Activated T-helper 1 cell treated with Interleukin-2 at 50 U/mL for 16 hours (primary cell): ENCODE data around the gene KISS1R.

Experiments used
- DNase-seq: peaks from one replicate; pipeline ENCODE4 v3.0.0-alpha.2; 2020; ENCODE audit warnings: low read depth

The KISS1R gene

DNA sequence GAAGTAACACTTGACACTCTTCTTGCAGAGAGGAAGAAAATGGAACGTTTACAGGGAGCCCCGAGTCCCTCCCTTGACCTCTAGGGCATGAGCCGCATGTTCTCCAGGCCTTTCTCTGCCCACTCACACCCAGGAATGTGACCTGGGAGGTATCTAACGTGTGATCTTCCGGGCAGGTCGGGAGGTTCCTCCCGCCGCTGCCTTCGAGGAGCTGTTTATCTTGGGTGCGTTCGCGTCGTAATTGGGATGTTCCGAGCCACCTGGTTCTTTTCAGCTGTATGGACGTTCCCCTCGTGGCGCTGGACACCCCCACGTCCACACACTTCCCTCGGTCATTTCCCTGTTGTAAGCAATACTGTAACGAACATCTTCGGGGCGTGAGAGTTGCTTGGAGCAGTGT lies 22.3 kb downstream of the KISS1R start:
- no peak for DNase-seq

DNA sequence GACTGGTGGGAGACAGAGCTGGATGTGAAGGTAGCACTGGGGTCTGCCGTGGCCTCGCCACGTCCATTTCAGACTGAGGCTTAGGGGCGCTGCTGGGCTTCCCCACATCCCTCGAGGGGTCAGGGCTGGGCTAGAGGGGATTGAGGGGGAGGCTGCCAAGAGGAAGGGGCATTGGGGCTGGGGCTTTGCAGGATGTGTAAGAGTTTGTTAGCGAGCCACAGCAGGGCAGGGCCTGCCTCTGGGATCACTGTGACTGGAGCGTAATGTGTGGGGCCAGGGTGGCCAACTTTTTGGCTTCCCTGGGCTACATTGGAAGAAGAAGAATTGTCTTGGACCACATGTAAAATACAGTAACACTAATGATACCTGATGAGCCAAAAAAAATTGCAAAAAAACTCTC lies 22.8 kb downstream of the KISS1R start:
- DNase-seq, result no peak

DNA sequence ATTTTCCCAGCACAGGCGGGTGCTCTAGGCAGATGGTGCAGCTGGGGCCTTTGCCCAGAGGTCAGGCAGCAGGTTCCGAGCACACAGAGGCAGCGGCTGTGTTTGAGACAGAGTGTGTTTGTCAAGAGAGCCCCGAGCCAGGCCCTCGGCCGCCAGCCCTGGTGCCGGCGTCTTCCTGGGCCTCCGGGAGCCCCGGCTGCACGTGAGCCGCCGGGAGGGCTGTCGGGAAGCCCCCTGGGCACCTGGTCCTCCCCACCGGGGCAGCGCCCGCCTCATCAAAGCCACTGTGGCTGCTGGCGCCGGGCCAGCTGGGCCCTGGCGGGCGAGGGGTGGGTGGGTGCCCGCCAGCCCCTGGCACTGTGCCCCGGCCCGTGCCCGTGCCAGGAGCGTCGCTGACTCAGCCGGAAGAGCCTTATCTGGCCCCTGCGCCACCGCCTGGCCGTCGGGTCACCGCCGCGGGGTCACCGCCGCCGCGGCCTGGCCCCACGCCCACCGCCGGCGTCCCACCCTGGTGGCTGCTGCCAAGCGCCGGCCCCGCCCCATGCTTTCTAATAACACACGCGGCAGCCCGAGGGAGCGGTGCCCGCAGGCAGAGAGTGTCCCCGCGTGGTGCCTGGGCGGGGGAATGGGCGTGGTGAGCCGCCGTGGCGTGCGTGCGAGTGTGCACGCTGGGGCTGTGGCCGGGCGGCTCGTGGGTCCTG lies 23.6 kb downstream of the KISS1R start:
- peak; percentile 55 for DNase-seq

DNA sequence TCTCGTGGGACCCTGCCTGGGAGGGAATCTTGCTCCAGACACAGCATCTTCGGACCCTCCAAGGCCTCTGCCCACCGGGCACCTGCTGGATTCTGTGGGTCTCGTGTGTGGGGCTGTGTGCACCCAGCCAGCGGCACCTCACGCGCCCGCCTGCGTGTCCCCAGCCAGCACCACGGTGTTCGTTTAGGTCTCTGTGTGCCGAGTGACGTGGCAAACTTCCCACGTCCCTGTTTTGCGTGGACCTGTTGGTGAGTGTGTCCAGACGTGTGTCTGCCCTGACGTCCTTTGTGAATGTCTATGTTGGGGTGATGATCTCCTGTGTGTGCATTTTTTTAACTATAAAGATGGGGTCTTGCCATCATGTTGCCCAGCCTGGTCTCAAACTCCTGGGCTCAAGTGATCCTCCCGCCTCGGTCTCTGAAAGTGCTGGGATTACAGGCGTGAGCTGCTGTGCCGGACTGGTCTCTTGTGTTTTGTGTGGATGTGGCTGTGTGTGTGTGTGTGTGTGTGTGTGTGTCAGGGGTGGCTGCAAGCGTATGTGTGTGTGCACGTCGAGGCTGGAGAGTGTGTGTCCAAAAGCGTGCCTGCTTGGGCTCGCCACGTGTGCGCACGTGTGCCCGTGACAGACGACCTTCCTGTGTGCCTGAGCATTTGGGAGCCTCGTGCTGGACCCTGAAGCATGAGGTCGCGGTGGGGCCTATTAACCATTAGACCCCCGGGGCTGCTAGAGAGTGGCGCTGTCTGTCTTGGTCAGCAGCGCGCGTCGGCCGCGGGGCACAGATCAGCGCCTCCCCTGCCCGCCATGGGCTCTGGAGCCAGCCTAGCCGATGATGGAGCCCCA lies 24.4 kb downstream of the KISS1R start:
- DNase-seq, result no peak

DNA sequence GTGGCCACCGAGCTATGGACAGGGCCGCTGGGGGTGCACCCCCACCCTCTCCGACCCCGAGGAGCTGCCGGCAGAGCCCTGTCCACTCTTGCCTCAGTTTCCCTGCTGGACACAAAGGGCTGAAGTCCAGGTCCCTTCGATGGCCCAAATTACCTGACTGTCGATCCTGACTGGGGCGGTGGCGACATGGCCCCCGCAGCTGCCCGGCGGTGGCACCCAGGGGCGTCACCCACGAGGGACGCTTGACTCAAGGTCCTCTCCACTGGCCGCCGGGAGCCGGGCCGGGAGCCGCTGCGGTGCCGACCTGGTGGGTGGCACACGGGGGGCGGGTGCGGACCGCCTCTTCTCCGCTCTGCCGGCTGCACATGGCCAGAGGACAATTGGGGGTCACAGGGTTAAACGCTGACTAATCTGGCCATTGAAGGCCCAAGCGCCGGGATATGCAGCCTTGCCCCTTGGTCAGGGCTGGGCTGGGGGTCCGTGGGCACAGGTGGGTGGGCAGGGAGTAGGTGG lies 25.1 kb downstream of the KISS1R start:
- no peak for DNase-seq

DNA sequence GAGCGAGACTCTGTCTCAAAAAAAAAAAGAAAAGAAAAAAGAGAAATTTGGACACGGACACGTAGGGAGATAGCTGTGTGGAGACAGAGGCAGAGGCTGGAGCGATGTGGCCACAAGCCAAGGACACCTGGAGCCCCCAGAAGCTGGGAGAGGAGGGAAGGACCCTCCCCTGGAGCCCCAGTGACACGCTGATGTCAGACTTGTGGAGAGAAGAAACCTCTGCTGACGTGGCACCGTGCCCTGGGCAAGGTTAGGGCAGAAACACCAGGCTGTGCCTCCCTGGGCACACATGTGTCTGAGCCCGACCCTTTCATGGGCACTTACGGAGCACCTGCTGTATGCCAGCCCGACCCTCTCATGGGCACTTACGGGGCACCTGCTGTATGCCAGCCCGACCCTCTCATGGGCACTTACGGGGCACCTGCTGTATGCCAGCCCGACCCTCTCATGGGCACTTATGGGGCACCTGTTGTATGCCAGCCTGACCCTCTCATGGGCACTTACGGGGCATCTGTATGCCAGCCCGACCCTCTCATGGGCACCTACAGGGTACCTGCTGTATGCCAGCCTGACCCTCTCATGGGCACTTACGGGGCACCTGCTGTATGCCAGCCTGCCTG lies 26.5 kb downstream of the KISS1R start:
- DNase-seq, result no peak

DNA sequence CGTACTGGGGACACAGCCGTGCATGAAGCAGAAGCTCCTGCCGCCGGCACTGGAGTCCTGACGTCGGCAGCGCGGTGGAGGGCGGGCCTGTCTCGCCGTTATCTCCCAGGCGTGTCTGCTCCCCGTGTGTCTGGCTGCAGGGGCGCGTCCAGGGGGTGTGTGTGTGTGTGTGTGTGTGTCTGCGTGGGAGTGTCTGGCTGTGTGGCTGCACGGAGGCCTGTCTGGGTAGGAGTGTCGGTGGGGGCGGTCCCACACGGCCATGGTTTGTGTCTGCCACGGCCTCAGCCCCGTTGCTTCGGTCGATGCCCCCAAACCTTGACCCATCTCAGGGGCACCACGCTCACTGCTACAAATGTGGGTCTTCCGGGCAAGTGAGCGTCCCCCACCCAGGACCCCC lies 27.0 kb downstream of the KISS1R start:
- no peak for DNase-seq

DNA sequence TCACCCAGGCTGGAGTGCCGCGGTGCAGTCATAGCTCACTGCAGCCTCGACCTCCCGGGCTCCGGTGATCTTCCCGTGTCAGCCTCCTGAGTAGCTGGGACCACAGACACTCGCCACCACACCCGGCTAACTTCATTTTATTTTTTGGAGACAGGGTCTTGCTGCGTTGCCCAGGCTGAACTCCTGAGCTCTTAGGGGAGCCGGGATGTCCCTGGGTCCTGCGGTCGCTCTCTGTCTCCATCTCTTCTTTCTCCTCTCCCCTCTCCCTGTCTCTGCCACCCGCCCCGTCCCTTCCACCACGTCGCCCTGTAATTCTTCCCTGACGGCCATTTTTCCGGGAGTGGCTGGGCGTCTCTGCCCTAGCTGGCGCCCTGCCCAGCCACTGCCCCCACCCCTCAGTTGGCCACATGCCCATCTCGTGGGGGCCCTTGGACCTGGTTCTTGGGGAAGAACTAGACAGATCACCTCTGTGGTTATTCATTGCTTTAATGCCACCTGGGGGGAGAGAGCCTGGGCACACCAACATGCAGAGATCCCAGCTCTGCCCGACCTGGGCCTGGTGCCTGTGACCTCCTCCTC lies 27.6 kb downstream of the KISS1R start:
- no peak for DNase-seq

DNA sequence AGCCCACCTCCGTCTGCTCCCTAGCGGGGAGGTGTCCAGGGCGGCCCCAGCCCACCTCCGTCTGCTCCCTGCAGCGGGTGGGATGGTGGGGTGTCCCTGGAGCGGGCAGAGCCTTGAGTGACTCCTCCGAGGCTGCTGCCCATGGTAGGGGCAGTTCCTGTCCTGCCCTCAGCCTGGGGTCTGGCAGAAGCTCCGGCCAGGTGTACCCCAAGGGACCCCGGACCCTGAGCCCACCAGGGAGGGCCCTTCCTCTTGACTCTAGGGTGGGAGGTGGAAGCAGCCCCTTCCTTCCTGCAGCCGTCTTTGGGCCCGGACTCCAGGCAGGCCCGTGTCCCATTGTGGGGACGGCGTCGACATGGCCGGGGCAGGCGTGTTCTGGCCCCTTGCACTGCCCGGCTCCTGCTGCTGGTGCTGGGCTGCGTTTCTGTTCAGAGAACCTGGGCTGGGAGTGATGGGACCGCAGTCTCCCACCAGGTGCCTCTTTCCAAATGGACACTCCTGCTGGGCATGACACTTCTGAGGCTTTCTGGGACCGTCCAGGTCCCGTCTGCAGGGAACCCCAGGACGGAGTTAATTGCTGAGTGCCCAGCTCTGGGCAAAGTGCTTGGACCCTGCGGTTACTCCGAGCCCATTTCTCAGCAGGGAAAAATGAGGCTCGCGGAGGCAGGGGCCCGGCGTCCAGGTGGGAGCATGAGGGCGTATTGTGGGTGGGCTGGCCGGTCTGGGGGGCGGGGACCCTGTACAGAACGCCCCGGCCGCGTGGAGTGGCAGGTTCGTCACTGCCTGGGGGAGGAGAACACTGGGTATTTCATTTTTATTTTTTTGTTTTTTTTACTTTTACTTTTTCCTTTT lies 28.5 kb downstream of the KISS1R start:
- no peak for DNase-seq

DNA sequence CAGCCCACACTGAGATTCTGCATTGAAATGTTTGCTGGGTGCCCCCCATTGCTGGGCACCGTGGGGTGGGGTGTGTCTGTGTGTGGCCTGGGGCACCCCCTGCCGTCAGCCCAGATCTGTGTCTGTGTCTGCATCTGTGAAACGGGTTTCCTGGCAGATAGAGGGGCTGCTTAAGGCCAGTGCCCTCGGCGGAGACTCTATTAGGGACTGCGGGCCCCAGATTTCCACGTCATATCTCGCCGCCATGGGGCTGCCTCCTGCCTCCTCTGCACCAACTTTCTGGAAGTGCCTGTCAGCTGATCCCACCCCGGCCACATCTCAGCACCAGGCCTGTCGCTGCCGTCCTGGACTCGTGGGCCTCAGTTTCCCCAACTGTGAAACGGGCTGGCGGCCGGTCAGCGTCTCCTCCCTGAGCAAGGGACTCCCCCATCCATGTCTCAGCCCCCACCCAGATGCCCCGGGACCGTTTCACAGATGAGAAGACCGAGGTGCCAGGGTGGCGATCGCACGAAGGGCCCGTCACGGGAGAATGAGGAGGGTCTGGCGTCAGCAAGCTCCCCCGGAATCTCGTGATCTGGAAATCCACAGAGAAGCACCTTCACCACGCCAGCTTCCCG lies 30.1 kb downstream of the KISS1R start:
- DNase-seq, result no peak

DNA sequence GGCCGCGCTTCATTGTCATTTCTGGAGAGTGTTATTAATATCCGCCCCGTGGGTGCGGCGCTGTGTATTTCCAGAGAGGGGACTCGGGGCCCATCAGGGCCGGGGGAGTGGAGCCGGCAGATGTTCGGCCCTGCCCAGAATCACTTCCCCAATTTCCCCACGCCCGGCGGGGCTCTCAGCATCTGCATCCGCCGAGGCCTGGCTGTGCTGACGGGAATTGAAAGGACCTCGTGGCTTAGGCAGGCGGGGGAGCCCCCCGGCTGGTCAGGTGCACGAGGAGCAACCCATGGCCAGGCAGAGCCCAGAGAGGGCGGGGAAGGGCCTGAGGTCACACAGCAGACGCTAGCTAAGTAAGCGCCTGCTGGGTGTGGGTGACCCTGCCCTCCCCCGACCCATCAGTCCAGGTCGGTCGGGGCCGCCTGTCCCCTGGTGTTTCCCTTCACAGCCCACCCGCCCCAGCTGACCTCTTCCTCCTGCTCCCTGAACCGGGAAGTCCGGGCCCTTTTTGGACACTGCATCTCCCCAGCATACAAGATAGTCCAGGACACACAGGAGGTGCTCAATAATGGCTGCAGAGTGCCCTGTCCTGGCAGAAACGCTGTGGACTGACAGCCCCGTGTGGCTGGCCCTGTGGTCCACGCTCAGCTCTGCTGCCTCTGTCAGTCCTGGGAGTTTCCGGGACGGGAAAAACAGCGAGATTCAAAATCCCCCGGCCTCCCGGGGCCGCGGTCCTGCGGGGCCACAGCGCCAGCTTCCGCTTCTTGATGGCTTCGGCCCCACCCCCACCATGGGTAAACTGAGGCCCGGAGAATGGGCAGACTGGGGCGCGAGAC lies 30.8 kb downstream of the KISS1R start:
- no peak for DNase-seq

DNA sequence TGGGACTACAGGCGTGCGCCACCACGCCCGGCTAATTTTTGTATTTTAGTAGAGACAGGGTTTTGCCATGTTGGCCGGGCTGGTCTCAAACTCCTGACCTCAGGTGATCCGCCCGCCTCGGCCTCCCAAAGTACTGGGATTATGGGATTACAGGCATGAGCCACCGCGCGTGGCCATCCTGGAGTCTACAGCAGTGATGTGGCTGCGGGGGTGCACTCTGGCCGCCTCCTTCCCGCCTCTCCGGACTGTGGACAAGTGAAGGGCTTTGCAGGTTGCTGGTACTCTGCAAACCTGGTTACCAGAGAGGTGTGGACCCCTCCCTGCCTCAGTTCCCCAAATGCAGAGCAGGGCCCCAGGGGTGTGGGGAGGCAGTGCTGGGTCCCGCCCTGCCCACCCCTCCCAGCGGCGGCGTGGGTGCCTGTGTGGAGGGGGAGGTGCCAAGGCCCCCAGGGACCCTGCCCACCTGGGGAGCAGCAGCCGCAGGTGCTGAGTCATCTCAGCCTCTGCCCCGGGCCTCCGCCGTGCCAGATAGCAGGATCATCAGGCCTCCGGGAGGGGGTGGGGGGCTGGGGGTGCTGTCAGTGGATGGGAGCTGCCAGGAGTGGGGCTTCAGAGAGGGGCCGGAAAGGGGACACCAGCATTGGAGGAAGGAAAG lies 31.8 kb downstream of the KISS1R start:
- no peak for DNase-seq

DNA sequence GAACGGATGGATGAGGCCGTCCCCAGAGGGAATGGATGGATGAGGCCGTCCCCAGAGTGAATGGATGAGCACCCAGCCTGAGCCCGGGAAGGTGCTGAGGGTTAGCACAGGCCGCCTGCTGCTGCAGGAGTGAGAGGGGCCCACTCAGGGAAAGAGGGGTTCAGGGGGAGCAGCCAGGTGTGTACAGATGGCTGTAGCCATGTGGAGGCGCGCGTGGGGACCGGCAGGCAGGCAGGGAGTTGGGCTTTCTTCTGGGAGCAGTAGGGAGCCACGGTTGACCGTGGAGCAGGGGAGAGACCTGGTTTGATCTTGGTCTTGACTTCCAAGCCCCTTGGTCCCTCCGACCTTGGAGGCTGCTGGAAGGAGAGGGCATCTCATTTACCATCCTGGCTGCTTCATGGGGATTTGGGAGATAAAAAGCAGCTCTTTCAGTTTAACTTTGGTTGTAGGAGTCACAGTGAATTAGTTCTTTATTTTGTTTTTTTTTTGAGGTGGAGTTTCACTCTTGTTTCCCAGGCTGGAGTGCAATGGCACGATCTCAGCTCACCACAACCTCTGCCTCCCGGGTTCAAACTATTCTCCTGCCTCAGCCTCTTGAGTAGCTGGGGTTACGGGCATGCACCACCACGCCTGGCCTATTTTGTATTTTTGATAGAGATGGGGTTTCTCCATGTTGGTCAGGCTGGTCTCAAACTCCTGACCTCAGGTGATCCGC lies 33.4 kb downstream of the KISS1R start:
- DNase-seq, result no peak

DNA sequence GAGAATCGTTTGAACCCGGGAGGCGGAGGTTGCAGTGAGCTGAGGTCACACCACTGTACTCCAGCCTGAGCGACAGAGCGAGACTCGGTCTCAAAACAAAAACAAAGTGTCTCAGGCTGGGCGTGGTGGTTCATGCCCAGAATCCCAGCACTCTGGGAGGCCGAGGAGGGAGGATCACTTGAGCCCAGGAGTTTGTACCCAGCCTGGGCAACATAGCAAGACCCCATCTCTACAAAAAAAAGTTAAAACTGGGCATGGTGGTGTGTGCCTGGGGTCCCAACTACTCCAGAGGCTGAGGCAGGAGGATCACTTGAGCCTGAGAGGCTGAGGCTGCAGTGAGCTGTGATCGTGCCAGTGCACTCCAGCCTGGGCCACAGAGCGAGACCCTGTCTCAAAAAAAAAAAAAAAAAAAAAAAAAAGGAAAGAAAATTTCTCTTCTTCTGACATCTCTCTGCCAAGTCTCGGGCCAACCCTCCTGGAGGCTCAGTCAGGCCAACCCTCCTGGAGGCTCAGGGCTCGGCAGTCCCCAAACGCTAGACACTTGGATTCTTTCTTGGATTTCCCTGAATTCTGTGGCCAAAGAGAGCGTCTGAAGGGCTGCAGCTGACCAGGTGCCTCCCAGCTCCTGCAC lies 35.0 kb downstream of the KISS1R start:
- no peak for DNase-seq

DNA sequence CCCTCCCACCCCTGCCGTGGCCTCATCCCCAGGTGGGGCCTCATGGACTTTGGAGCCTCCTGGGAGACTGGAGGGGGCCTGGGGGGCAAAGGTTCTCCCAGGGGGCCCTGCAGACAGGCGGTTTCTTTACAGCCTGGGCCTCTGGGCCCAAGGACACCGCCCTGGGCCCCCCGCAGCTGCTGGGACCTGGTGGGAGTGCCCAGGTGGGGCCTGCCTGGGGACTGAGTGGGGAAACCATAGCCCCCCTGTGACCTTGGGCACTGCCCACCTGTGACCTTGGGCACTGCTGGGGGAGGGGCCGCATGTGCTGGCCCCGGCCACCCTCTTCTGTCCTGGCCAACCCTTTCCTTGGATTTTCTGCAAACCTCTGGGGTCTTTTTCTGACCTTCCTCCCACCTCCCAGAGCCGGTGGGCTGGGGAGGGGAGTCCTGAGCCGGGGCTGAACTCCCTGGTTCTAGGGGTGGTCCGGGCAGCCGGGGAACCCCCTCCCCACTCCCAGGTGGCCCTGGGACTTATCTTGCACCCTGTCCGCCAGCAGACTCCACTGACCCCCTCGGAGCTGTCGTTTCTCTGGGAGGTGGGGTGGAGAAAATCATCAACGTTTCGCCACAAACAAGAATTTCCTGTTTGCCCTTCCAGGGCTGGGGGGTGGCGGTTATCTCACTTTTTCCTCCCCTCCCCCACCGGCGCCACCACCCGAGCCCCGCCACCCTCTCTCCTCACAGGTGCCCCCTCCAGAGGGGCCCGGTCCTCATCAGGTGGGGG lies 35.7 kb downstream of the KISS1R start:
- DNase-seq, result no peak

DNA sequence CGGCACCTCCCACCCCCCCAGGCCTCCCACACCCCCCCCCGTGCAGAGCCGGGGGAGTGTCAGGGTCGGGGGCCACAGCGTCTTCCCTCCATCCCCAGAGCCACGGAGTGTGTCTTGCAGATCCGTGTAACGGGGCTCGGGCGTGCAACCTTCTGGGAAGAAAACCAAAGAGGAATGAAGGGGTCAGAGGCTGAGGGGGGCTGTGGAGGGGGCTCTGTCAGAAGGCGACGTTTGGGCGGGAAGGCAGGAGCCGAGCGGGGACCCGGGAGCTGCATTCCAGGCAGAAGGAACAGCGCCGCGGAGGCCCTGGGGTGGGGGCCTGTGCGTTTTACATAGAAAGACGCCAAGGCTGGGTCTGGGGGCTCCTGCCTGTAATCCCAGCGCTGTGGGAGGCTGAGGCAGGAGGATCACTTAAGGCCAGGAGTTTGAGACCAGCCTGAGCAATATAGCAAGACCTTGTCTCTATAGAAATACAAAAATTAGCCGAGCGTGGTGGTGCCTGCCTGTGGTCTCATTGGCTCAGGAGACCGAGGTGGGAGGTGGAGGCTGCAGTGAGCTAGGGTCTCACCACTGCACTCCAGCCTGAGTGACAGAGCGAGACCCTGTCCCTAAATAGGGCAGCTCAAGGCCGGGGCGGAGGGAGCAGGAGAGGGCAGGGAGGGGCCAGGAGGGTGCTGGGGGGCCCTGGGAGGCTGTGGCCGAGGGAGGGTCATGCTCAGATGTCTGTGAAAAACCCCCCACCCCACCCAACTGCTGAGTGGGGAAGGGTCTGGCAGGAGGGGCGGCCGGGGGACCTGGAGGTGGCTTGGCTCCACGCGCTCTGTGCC lies 36.5 kb downstream of the KISS1R start:
- no peak for DNase-seq

DNA sequence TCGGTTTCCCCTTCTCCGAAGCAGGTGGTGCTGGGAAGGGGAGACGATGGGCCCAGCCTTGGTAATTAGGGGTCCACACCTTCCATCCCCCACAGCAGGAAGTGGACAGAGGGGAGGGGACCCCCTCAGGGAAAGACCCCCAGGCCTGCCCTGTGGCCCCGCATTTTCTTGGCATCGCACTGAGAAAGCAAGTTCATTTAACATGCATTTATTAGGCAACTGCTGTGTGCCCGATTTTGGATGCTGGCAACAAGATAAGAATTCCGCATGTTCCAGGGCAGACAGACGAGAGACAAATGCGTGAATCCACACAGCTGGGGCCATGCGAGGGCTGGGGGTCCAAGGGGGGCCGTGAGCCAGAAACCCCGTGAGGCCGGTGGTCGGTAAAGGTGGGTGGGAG lies 37.1 kb downstream of the KISS1R start:
- DNase-seq, result no peak
